Kidney epithelial cell (primary cell): ENCODE results near the gene VAMP8. TPM values are rescaled to one million over a fixed set of nuclear protein-coding genes. Genes with fewer than 3 reads are reported as not detected.

ENCODE experiments used
- DNase-seq: peaks from one replicate; pipeline ENCODE4 v3.0.0-alpha.2; 2010; ENCODE audit warnings: low read depth
- H3K27me3 ChIP-seq: 2 replicates; pipeline ENCODE4 v1.6.0; 2011; ENCODE audit warnings: low read length; ENCODE audit not compliant: control insufficient read depth, insufficient read depth
- H3K36me3 ChIP-seq: 2 replicates; pipeline ENCODE4 v1.5.1; 2011; ENCODE audit warnings: low read length; ENCODE audit not compliant: control insufficient read depth, insufficient read depth
- H3K4me3 ChIP-seq: 2 replicates; pipeline ENCODE4 v1.5.1; 2011; ENCODE audit warnings: low read depth, mild to moderate bottlenecking, control low read depth, low read length
- total RNA-seq: library from RNA; depleted of rRNA; stranded (reverse); fragments of >200 nt; gene quantifications from 2 replicates; pipeline ENCODE4 v1.2.3, GENCODE V29; 2015
- TF ChIP-seq, protein P1 (sequence below): IDR thresholded peaks from 2 replicates; pipeline ENCODE4 v1.5.1; 2011; ENCODE audit warnings: mild to moderate bottlenecking, moderate library complexity, low read length, control low read depth, inconsistent platforms; ENCODE audit not compliant: insufficient read depth, poor library complexity, severe bottlenecking

Gene VAMP8
- total RNA-seq, 1 donor from 2014 or later: 53.5 TPM

DNA sequence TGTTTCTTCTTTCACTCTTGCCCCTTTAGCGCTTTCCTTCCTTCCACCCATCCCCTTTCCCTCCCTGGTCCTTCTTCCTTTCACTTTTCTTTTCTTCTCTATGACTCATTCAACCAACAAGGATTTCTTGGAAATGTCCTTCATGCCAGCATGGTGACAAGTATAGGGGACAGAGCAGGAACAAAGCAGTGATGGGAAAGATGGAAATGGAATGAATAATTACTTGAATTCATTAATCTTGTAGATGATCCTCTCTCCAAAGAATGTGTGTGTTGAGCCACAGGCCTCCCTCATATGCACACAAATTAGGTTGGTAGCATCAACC, 8.4 kb downstream of the VAMP8 start:
- DNase-seq: no peak
- Histone ChIP-seq H3K4me3 (no peak overlapping the region), H3K36me3 (no peaks in the 10 kb centered on the region), H3K27me3 (no peaks in the 10 kb centered on the region)
- TF ChIP-seq, protein P1, sequence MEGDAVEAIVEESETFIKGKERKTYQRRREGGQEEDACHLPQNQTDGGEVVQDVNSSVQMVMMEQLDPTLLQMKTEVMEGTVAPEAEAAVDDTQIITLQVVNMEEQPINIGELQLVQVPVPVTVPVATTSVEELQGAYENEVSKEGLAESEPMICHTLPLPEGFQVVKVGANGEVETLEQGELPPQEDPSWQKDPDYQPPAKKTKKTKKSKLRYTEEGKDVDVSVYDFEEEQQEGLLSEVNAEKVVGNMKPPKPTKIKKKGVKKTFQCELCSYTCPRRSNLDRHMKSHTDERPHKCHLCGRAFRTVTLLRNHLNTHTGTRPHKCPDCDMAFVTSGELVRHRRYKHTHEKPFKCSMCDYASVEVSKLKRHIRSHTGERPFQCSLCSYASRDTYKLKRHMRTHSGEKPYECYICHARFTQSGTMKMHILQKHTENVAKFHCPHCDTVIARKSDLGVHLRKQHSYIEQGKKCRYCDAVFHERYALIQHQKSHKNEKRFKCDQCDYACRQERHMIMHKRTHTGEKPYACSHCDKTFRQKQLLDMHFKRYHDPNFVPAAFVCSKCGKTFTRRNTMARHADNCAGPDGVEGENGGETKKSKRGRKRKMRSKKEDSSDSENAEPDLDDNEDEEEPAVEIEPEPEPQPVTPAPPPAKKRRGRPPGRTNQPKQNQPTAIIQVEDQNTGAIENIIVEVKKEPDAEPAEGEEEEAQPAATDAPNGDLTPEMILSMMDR: no peak

DNA sequence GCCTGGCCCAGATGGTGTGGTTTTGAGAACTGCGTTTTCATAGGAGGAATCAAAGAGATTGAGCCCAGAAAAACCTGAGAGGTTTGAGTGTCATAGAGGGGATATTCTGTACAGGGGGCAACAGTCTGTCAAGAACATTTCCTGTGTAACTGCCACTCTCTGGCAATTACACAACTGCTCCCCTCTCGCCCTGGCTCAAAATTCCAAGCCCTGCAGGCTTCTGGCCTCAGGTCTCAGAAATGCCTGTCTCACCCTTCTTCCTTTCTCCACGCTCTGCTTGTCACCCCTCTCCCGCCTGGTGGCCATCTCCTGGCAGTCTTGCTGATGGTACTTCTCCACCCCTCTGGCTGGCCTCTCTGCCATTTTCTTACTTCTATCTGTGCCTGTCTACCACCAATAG, 10.8 kb downstream of the VAMP8 start:
- H3K4me3 ChIP-seq: no peak overlapping the region
- H3K36me3 ChIP-seq: no peaks in the 10 kb centered on the region
- H3K27me3 ChIP-seq: no peaks in the 10 kb centered on the region
- TF ChIP-seq, protein P1: no peak
- no peak for DNase-seq

DNA sequence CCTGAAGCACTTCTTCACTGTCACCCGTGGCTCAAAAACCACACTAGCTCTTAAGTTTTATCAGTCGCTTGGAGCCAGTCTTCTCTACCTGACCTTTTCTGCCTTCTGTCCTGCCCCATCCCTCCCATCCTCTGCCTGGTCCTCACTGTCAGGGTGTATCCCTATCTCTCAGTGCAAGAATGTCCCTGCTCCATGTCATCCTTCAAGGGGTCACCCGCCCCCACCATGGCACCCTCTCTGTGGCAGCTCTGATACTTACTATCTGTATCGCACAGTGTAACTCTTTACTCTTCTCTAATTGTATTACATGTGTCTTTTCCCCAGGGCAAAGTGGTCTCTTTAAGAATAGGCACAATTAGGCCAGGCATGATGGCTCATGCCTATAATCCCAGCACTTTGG, 11.3 kb downstream of the VAMP8 start:
- no peaks in the 10 kb centered on the region for H3K27me3 ChIP-seq
- H3K36me3 ChIP-seq: no peaks in the 10 kb centered on the region
- TF ChIP-seq, protein P1: no peak
- no peak overlapping the region for H3K4me3 ChIP-seq
- DNase-seq: no peak

DNA sequence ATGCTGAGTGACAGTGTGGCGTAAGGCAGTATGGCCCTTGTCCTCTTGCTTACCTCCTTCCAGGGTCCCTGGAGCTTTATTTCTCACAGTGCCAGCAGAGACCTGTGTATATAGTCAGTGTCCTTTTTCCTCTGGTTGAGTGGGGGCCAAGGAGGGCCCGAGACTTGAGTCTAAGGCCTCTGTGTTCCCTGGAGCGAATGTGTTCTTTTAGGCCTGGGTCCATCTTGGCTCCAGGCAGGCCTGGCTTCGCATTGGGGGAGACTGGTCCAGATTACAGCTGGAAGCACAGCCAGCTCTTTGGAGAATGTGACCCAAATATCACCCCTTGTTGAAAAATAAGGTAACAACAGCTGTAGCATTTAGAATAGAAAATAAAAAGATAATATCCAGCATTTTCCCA, 11.8 kb downstream of the VAMP8 start:
- Histone ChIP-seq H3K27me3 (no peaks in the 10 kb centered on the region), H3K36me3 (no peaks in the 10 kb centered on the region), H3K4me3 (no peak overlapping the region)
- DNase-seq: no peak
- TF ChIP-seq, protein P1: no peak

DNA sequence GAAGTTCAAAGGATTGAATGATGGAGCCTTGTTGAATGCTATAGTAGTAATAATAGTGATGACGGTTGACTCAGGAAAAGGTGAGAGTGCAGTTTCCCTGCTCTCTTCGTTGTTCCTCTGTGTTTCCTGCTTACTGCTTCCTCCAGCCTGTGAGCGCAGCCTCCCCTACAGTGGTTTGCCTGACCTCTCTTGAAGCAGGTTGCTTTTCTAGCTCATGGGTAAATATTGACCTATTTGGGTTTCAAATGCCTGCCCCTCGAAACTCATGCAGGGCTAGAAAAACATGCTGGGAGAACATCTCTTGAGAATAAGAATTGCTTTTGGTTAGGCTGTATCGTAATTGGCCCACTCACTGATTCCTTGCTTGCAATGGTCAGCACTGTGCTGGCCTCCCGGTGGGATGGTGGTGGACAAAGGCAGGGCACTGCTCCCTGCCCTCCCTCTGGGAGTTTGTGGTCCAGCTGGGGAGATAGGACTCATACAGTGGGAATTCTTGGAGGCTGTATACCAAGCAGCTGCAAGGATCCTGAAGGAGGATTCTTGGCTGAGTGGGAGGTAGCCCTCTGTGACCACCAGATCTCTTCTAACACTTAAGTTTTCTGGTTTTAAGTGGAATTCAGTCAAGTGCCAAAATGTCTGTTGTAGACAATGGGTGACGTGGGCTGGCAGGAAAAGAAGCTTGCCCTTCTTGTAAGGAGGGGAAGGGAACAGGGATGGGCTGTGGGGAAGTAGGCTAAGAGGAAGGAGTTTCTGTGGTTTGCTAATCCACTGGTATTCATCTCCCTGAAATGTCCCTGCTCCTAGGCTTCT, 12.8 kb downstream of the VAMP8 start:
- no peaks in the 10 kb centered on the region for H3K36me3 ChIP-seq
- TF ChIP-seq, protein P1: no peak
- DNase-seq: no peak
- no peaks in the 10 kb centered on the region for H3K27me3 ChIP-seq
- no peak overlapping the region for H3K4me3 ChIP-seq

DNA sequence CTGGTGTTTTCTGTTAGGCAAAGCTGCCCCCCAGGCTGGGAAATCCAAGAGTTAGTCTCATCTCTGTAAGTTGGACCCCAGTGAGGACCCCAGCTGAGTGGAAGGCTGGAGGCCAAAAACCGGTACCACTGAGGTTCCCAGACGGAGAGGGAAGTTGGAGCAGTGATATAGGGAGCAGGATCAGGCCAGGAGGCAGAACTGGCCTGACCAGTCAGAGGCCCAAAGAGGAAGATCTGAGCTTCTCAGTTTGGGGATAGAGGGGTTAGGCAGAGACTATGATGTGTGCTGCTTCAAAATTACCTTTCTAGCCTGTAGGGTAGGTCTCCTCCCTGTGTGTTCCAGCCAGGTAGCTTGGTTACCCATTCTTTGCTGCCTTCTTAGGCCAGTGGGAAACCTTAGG, 13.6 kb downstream of the VAMP8 start:
- no peaks in the 10 kb centered on the region for H3K27me3 ChIP-seq
- TF ChIP-seq, protein P1: no peak
- no peak overlapping the region for H3K4me3 ChIP-seq
- no peak for DNase-seq
- H3K36me3 ChIP-seq: no peaks in the 10 kb centered on the region
